PC-9 (cell line): ENCODE data around the gene ZNF609.

Experiments
- CTCF ChIP-seq: fragments of 200-600 bp; sonication (generic); conservative IDR thresholded peaks from 2 replicates; pipeline ENCODE4 v1.6.1; 2017; ENCODE audit warnings: mixed run types, antibody characterized with exemption, mild to moderate bottlenecking, moderate library complexity
- EZH2 ChIP-seq: fragments of 200-600 bp; sonication (generic); IDR thresholded peaks from 2 replicates; pipeline ENCODE4 v1.8.0; 2017; ENCODE audit warnings: antibody characterized with exemption, low read depth

GRCh38 chr15:64485796-64486195 is 25.4 kb downstream of the ZNF609 start:
- TF ChIP-seq EZH2 (no peak), CTCF (no peak)
